ENCODE measurements around the gene TRMU.

TRMU gene

GRCh38 chr22:46366801-46367706 lies 31.5 kb downstream of the TRMU start:
- TF ChIP-seq, protein P1, sequence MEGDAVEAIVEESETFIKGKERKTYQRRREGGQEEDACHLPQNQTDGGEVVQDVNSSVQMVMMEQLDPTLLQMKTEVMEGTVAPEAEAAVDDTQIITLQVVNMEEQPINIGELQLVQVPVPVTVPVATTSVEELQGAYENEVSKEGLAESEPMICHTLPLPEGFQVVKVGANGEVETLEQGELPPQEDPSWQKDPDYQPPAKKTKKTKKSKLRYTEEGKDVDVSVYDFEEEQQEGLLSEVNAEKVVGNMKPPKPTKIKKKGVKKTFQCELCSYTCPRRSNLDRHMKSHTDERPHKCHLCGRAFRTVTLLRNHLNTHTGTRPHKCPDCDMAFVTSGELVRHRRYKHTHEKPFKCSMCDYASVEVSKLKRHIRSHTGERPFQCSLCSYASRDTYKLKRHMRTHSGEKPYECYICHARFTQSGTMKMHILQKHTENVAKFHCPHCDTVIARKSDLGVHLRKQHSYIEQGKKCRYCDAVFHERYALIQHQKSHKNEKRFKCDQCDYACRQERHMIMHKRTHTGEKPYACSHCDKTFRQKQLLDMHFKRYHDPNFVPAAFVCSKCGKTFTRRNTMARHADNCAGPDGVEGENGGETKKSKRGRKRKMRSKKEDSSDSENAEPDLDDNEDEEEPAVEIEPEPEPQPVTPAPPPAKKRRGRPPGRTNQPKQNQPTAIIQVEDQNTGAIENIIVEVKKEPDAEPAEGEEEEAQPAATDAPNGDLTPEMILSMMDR (IDR thresholded peaks at IDR 0.05; ENCODE audit: low read depth, low read length, missing control alignments) = no peak
- DNase-seq (ENCODE audit: low read depth) = no peak
- in situ Hi-C loops (cut with HindIII; ENCODE audit: low sequenced_read_pairs) = no loop called here
- no peak overlapping the region for H3K4me3 ChIP-seq (ENCODE audit: low read depth, low read length)

DNA sequence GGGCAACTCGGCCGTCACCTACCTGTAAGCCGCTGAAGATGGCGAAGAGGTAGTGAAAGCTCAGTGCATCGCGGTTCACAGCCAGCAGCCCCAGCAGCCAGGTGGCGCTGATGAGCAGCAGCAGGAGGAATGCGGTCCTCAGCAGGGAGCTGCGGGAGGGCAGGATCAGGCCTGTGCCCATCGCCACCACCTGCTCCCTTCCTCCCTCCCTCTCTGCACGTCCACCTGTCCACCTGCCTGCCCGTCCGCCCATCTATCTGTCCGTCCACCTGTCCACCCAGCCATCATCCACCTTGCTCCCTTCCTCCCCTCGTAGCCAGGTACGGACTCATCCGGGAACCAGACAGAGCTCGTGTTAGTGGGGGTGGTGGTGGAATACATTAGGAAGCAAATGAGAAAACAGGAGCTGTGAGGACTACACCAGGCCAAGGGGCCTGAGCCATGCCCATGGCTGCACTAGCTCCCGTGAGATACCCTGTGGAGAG lies 32.2 kb downstream of the TRMU start:
- H3K4me3 ChIP-seq (ENCODE audit: low read depth, low read length) = no peak overlapping the region
- in situ Hi-C loops (cut with HindIII; ENCODE audit: low sequenced_read_pairs) = no loop called here
- DNase-seq (ENCODE audit: low read depth) = no peak
- TF ChIP-seq, protein P1 (IDR thresholded peaks at IDR 0.05; ENCODE audit: low read depth, low read length, missing control alignments) = peak; percentile 80

GRCh38 chr22:46368422-46368821 lies 32.9 kb downstream of the TRMU start:
- TF ChIP-seq, protein P1 (IDR thresholded peaks at IDR 0.05; ENCODE audit: low read depth, low read length, missing control alignments) = no peak
- in situ Hi-C loops (cut with HindIII; ENCODE audit: low sequenced_read_pairs) = no loop called here
- no peak for DNase-seq (ENCODE audit: low read depth)
- H3K4me3 ChIP-seq (ENCODE audit: low read depth, low read length) = no peak overlapping the region

DNA sequence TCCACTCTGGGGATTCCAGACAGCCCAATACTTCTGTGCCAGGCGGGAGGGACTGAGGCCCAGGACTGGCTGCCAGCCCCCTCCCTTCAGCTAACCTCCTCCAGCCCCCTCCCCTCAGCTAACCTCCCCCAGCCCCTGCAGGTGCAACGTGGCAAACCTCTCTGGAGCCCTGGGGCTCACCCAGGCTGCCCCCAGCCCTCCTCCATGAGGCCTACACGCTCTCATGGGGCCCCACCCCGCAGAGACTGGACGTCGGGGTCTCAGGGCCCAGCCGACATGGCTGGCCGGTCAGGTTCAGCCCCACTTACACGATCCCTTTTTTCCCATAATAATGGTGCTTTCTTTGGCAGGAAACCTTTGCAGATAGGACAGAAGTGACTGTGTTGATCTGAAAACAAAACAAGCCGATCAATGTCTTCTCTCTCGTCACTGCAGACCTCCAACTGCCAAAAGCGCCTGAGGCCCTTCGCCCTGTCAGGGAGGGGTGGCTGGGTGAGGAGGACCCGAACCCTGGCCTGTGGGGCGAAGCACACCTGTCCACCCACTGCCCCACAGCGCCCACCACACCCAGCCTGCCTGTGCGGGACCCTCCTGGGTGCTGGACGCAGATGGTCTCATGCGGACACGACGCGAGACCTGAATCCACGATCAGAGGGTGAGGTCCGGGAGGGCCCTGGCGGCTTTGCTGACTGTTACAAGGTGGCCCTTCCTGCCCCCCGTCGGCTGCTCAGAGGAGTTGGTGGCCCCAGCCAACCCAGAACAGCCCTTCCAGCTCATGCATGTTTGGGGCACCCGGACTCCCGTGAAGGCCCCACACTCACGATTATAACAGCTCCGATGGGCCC lies 33.6 kb downstream of the TRMU start:
- in situ Hi-C loops (cut with HindIII; ENCODE audit: low sequenced_read_pairs) = no loop called here
- DNase-seq (ENCODE audit: low read depth) = no peak
- TF ChIP-seq, protein P1 (IDR thresholded peaks at IDR 0.05; ENCODE audit: low read depth, low read length, missing control alignments) = no peak
- H3K4me3 ChIP-seq (ENCODE audit: low read depth, low read length) = no peak overlapping the region

- in situ Hi-C loops (cut with HindIII; ENCODE audit: low sequenced_read_pairs) = no loop called here
- TF ChIP-seq, protein P1 (IDR thresholded peaks at IDR 0.05; ENCODE audit: low read depth, low read length, missing control alignments) = no peak
- no peak for DNase-seq (ENCODE audit: low read depth)
- no peak overlapping the region for H3K4me3 ChIP-seq (ENCODE audit: low read depth, low read length)
These were observed 34.4 kb downstream of the TRMU start for GRCh38 chr22:46369716-46370583.
